Thyroid gland (tissue), 4 donors: ENCODE measurements around the gene TBC1D17. TPM values are rescaled to one million over a fixed set of nuclear protein-coding genes. Genes with fewer than 3 reads are reported as not detected.
A peak's percentile ranks its signal among the peaks of the same experiment; 100 is the strongest.

ENCODE experiments used
- DNase-seq, 2 donors: peaks; one replicate each; pipeline ENCODE4 v3.0.0-alpha.2; 2019
- H3K27ac ChIP-seq, 3 donors: fragments of 200-600 bp; sonication (generic); 1 replicate in 2 of 3; 2 replicates in 1 of 3; pipeline ENCODE4 v1.5.1; 2016 to 2019; ENCODE audit warnings: mild to moderate bottlenecking in 1 of 3, moderate library complexity in 1 of 3
- H3K27me3 ChIP-seq: fragments of 200-600 bp; sonication (generic); one replicate; pipeline ENCODE4 v1.5.1; 2019
- H3K36me3 ChIP-seq, 2 donors: fragments of 200-600 bp; sonication (generic); one replicate each; pipeline ENCODE4 v1.5.1; 2016 to 2019
- H3K4me1 ChIP-seq, 2 donors: fragments of 200-600 bp; sonication (generic); one replicate each; pipeline ENCODE4 v1.5.1; 2017 to 2019
- H3K4me3 ChIP-seq, 3 donors: fragments of 200-600 bp; sonication (generic); replicated peaks in 1 of 3; 1 replicate in 2 of 3; 2 replicates in 1 of 3; pipeline ENCODE4 v1.5.1; 2016; ENCODE audit warnings: mild to moderate bottlenecking in 1 of 3
- H3K9me3 ChIP-seq: fragments of 200-600 bp; sonication (generic); one replicate; pipeline ENCODE4 v1.5.1; 2017
- CTCF ChIP-seq, 6 experiments: fragments of 200-600 bp in 3 of 6; fragments of 450-650 bp in 3 of 6; sonication (generic) in 3 of 6; IDR thresholded peaks; one replicate each; pipeline ENCODE4 v1.5.1; 2016 to 2019; ENCODE audit warnings: antibody characterized with exemption in 6 of 6, mild to moderate bottlenecking in 2 of 6, inconsistent platforms in 1 of 6, moderate library complexity in 1 of 6
- POLR2A ChIP-seq, 2 donors: fragments of 450-650 bp; IDR thresholded peaks; one replicate each; pipeline ENCODE4 v1.6.1; 2017; ENCODE audit warnings: antibody characterized with exemption in 2 of 2, mild to moderate bottlenecking in 2 of 2, moderate library complexity in 1 of 2
- WGBS, 2 donors: methylation state at CpG; one replicate each; pipeline ENCODE4 v1.1.5; 2017; 5-methylcytosine and 5-hydroxymethylcytosine counted together
- intact Hi-C: fragments of 100-400 bp; cut with DNase I; formaldehyde crosslinking; loops from one replicate; pipeline ENCODE4 v1.15.1; 2023
- total RNA-seq, 4 donors: library from RNA; depleted of rRNA; stranded (reverse); fragments of >200 nt; gene quantifications; one replicate each; pipeline ENCODE4 v1.2.3, GENCODE V29; 2016

Gene TBC1D17
- total RNA-seq, 4 donors from 2014 or later: 28.5 to 41.9 (median 39.7) TPM

GRCh38 chr19:49854378-49855263, 22.9 kb upstream of the TBC1D17 start:
- H3K9me3 ChIP-seq: no peaks in the 10 kb centered on the region
- H3K27ac ChIP-seq: no peak overlapping the region
- WGBS, 2 donors: 92 to 93% methylated on average over 9 to 22 of the region's 39 CpGs
- TF ChIP-seq POLR2A (IDR thresholded peaks at IDR 0.05) (no peak), CTCF (IDR thresholded peaks at IDR 0.05) (no peak)
- no peak overlapping the region for H3K4me3 ChIP-seq
- peaks cover 20% of the 10 kb centered on the region in 2 donors for H3K4me1 ChIP-seq
- intact Hi-C loops: loop anchor here (5.0 kb wide), 2 partner anchors 37 to 47 kb away; partner anchors contain the start of gene MED25
- DNase-seq: no peak
- H3K36me3 ChIP-seq: peaks cover 33 to 35% of the 10 kb centered on the region in 2 donors
- H3K27me3 ChIP-seq: no peaks in the 10 kb centered on the region

- TF ChIP-seq POLR2A (IDR thresholded peaks at IDR 0.05) (no peak), CTCF (IDR thresholded peaks at IDR 0.05) (no peak)
- H3K4me1 ChIP-seq: peaks cover 15 to 20% of the 10 kb centered on the region in 2 donors
- H3K27me3 ChIP-seq: no peaks in the 10 kb centered on the region
- WGBS, 2 donors: 86 to 88% methylated on average over 10 to 12 of the region's 12 CpGs
- intact Hi-C loops: loop anchor here (5.0 kb wide), 1 partner anchor 48 kb away; no protein-coding TSS in a partner anchor
- no peak for DNase-seq
- H3K9me3 ChIP-seq: no peaks in the 10 kb centered on the region
- peaks cover 35 to 40% of the 10 kb centered on the region in 2 donors for H3K36me3 ChIP-seq
- H3K27ac ChIP-seq: peak overlapping the region in 1 of 3 donors; percentile 17
- H3K4me3 ChIP-seq: no peak overlapping the region
Measured at GRCh38 chr19:49855277-49855675, 22.2 kb upstream of the TBC1D17 start.

- Histone ChIP-seq H3K9me3 (no peaks in the 10 kb centered on the region), H3K4me1 (peaks cover 15 to 20% of the 10 kb centered on the region in 2 donors), H3K27me3 (no peaks in the 10 kb centered on the region), H3K27ac (peak overlapping the region in 1 of 3 donors; percentile 17), H3K4me3 (no peak overlapping the region), H3K36me3 (peaks cover 35 to 44% of the 10 kb centered on the region in 2 donors)
- no peak for DNase-seq
- 84 to 86% methylated on average over 18 to 21 of the region's 21 CpGs for WGBS, 2 donors
- intact Hi-C loops: loop anchor here (5.0 kb wide), 1 partner anchor 49 kb away; no protein-coding TSS in a partner anchor
- TF ChIP-seq CTCF (IDR thresholded peaks at IDR 0.05): no peak
- no peak for TF ChIP-seq POLR2A (IDR thresholded peaks at IDR 0.05)
Measured at GRCh38 chr19:49855676-49856573, 21.6 kb upstream of the TBC1D17 start.

GRCh38 chr19:49856574-49857021, 20.9 kb upstream of the TBC1D17 start:
- H3K4me1 ChIP-seq: peaks cover 15 to 20% of the 10 kb centered on the region in 2 donors
- no peak overlapping the region for H3K27ac ChIP-seq
- WGBS, 2 donors: 94 to 100% methylated on average over 2 of the region's 18 CpGs

More at GRCh38 chr19:49856574-49857021, 20.9 kb upstream of the TBC1D17 start:
- intact Hi-C loops: loop anchor here (5.0 kb wide), 1 partner anchor 49 kb away; no protein-coding TSS in a partner anchor
- TF ChIP-seq POLR2A (IDR thresholded peaks at IDR 0.05) (no peak), CTCF (IDR thresholded peaks at IDR 0.05) (no peak)
- peaks cover 35 to 49% of the 10 kb centered on the region in 2 donors for H3K36me3 ChIP-seq
- H3K4me3 ChIP-seq: no peak overlapping the region
- H3K27me3 ChIP-seq: no peaks in the 10 kb centered on the region
- no peak for DNase-seq
- no peaks in the 10 kb centered on the region for H3K9me3 ChIP-seq
